Measurements from ENCODE around the gene TRIB2.

Gene TRIB2

GRCh38 chr2:12675352-12675795 is 41.4 kb upstream of the TRIB2 start:
- Histone ChIP-seq H3K9ac (no peak overlapping the region), H3K36me3 (ENCODE audit: insufficient read depth) (no peaks in the 10 kb centered on the region), H4K20me1 (ENCODE audit: insufficient read depth) (no peaks in the 10 kb centered on the region), H3K79me2 (ENCODE audit: insufficient read depth, low read depth) (no peaks in the 10 kb centered on the region), H3K27me3 (ENCODE audit: insufficient read depth, low read depth) (no peaks in the 10 kb centered on the region), H3K4me2 (no peak overlapping the region), H3K27ac (no peak overlapping the region), H2AFZ (ENCODE audit: low read depth) (no peak overlapping the region), H3K4me3 (IDR thresholded peaks at IDR 0.05; ENCODE audit: insufficient read depth, low read depth, low read length) (no peak overlapping the region), H3K4me1 (ENCODE audit: low read depth, poor library complexity, severe bottlenecking) (no peaks in the 10 kb centered on the region)
- TF ChIP-seq CTCF (conservative IDR thresholded peaks at IDR 0.05; ENCODE audit: low read depth, low read length) = no peak

GRCh38 chr2:12675801-12676200 is 40.9 kb upstream of the TRIB2 start:
- TF ChIP-seq CTCF (conservative IDR thresholded peaks at IDR 0.05; ENCODE audit: low read depth, low read length) = no peak
- Histone ChIP-seq H4K20me1 (ENCODE audit: insufficient read depth) (no peaks in the 10 kb centered on the region), H3K4me2 (no peak overlapping the region), H3K4me1 (ENCODE audit: low read depth, poor library complexity, severe bottlenecking) (no peaks in the 10 kb centered on the region), H3K79me2 (ENCODE audit: insufficient read depth, low read depth) (no peaks in the 10 kb centered on the region), H3K27me3 (ENCODE audit: insufficient read depth, low read depth) (no peaks in the 10 kb centered on the region), H3K36me3 (ENCODE audit: insufficient read depth) (no peaks in the 10 kb centered on the region), H2AFZ (ENCODE audit: low read depth) (no peak overlapping the region), H3K4me3 (IDR thresholded peaks at IDR 0.05; ENCODE audit: insufficient read depth, low read depth, low read length) (no peak overlapping the region), H3K9ac (no peak overlapping the region), H3K27ac (no peak overlapping the region)

GRCh38 chr2:12676771-12677170 is 40.0 kb upstream of the TRIB2 start:
- Histone ChIP-seq H3K27me3 (ENCODE audit: insufficient read depth, low read depth) (no peaks in the 10 kb centered on the region), H3K4me3 (IDR thresholded peaks at IDR 0.05; ENCODE audit: insufficient read depth, low read depth, low read length) (no peak overlapping the region), H3K36me3 (ENCODE audit: insufficient read depth) (no peaks in the 10 kb centered on the region), H3K9ac (no peak overlapping the region), H3K4me2 (no peak overlapping the region), H4K20me1 (ENCODE audit: insufficient read depth) (no peaks in the 10 kb centered on the region), H2AFZ (ENCODE audit: low read depth) (no peak overlapping the region), H3K4me1 (ENCODE audit: low read depth, poor library complexity, severe bottlenecking) (no peaks in the 10 kb centered on the region), H3K79me2 (ENCODE audit: insufficient read depth, low read depth) (no peaks in the 10 kb centered on the region), H3K27ac (no peak overlapping the region)
- TF ChIP-seq CTCF (conservative IDR thresholded peaks at IDR 0.05; ENCODE audit: low read depth, low read length) = no peak

GRCh38 chr2:12678186-12678585 is 38.5 kb upstream of the TRIB2 start:
- no peak overlapping the region for H3K27ac ChIP-seq
- TF ChIP-seq CTCF (conservative IDR thresholded peaks at IDR 0.05; ENCODE audit: low read depth, low read length) = no peak

More at GRCh38 chr2:12678186-12678585, 38.5 kb upstream of the TRIB2 start:
- Histone ChIP-seq H3K4me2 (no peak overlapping the region), H3K4me1 (ENCODE audit: low read depth, poor library complexity, severe bottlenecking) (no peaks in the 10 kb centered on the region), H4K20me1 (ENCODE audit: insufficient read depth) (no peaks in the 10 kb centered on the region), H3K79me2 (ENCODE audit: insufficient read depth, low read depth) (no peaks in the 10 kb centered on the region), H3K9ac (no peak overlapping the region), H3K4me3 (IDR thresholded peaks at IDR 0.05; ENCODE audit: insufficient read depth, low read depth, low read length) (no peak overlapping the region), H3K27me3 (ENCODE audit: insufficient read depth, low read depth) (no peaks in the 10 kb centered on the region), H2AFZ (ENCODE audit: low read depth) (no peak overlapping the region), H3K36me3 (ENCODE audit: insufficient read depth) (no peaks in the 10 kb centered on the region)
